ENCODE measurements around the gene ANKRD31. TPM values are rescaled to one million over a fixed set of nuclear protein-coding genes. Genes with fewer than 3 reads are reported as not detected.

The ANKRD31 gene
- total RNA-seq, 4 donors from 2014 or later = under 0.01 to 0.11 (median 0.03) TPM

GRCh38 chr5:75243100-75243499 lies 6.4 kb upstream of the ANKRD31 start:
- Histone ChIP-seq H3K4me3 (no peak overlapping the region), H3K27me3 (peaks cover 0 to 4% (median 0%) of the 10 kb centered on the region in 4 donors), H3K9me3 (no peaks in the 10 kb centered on the region), H3K27ac (replicated peaks in 1 of 4) (no peak overlapping the region), H3K36me3 (no peaks in the 10 kb centered on the region), H3K4me1 (no peaks in the 10 kb centered on the region)
- DNase-seq (ENCODE audit: extremely low spot score) = no peak
- no peak for TF ChIP-seq POLR2A (IDR thresholded peaks at IDR 0.05; ENCODE audit: low read depth)
- TF ChIP-seq POLR2AphosphoS5 (IDR thresholded peaks at IDR 0.05) = no peak
- no peak for TF ChIP-seq CTCF (IDR thresholded peaks at IDR 0.05)
- TF ChIP-seq EP300 (IDR thresholded peaks at IDR 0.05) = no peak
- WGBS = 83% methylated on average over 1 of the region's 1 CpG
- intact Hi-C loops (cut with DNase I) = no loop called here

- no peaks in the 10 kb centered on the region for H3K27me3 ChIP-seq
- no peak for DNase-seq (ENCODE audit: extremely low spot score)
- intact Hi-C loops (cut with DNase I) = no loop called here
- H3K4me3 ChIP-seq = no peak overlapping the region
- H3K27ac ChIP-seq (replicated peaks in 1 of 4) = no peak overlapping the region
- H3K4me1 ChIP-seq = peaks cover 0 to 6% (median 5%) of the 10 kb centered on the region in 4 donors
- 86% methylated on average over 2 of the region's 2 CpGs for WGBS
- TF ChIP-seq POLR2A (IDR thresholded peaks at IDR 0.05; ENCODE audit: low read depth) (no peak), POLR2AphosphoS5 (IDR thresholded peaks at IDR 0.05) (no peak), EP300 (IDR thresholded peaks at IDR 0.05) (no peak), CTCF (IDR thresholded peaks at IDR 0.05) (no peak)
- no peaks in the 10 kb centered on the region for H3K36me3 ChIP-seq
- H3K9me3 ChIP-seq = no peaks in the 10 kb centered on the region
Observed at GRCh38 chr5:75242067-75242466, 5.4 kb upstream of the ANKRD31 start.

GRCh38 chr5:75239681-75240080 lies 3.0 kb upstream of the ANKRD31 start:
- intact Hi-C loops (cut with DNase I) = loop anchor here (5.0 to 10.0 kb wide), 2 partner anchors 187 to 445 kb away; partner anchors contain the start of gene GCNT4
- 89% methylated on average over 2 of the region's 2 CpGs for WGBS
- no peak for TF ChIP-seq CTCF (IDR thresholded peaks at IDR 0.05)
- no peak for TF ChIP-seq EP300 (IDR thresholded peaks at IDR 0.05)
- TF ChIP-seq POLR2AphosphoS5 (IDR thresholded peaks at IDR 0.05) = no peak
- no peak for TF ChIP-seq POLR2A (IDR thresholded peaks at IDR 0.05; ENCODE audit: low read depth)
- Histone ChIP-seq H3K4me3 (no peak overlapping the region), H3K27me3 (no peaks in the 10 kb centered on the region), H3K9me3 (no peaks in the 10 kb centered on the region), H3K27ac (replicated peaks in 1 of 4) (no peak overlapping the region), H3K4me1 (peaks cover 3 to 16% (median 12%) of the 10 kb centered on the region in 4 donors), H3K36me3 (no peaks in the 10 kb centered on the region)
- no peak for DNase-seq (ENCODE audit: extremely low spot score)

- Histone ChIP-seq H3K27ac (replicated peaks in 1 of 4) (no peak overlapping the region), H3K36me3 (no peaks in the 10 kb centered on the region), H3K27me3 (no peaks in the 10 kb centered on the region), H3K9me3 (no peaks in the 10 kb centered on the region), H3K4me3 (no peak overlapping the region), H3K4me1 (peaks cover 3 to 16% (median 12%) of the 10 kb centered on the region in 4 donors)
- intact Hi-C loops (cut with DNase I) = loop anchor here (2.0 to 10.0 kb wide), 3 partner anchors 101 to 449 kb away; partner anchors contain the start of genes GCNT4 and HMGCR
- WGBS = 89% methylated on average over 4 of the region's 4 CpGs
- TF ChIP-seq CTCF (IDR thresholded peaks at IDR 0.05) = no peak
- no peak for TF ChIP-seq EP300 (IDR thresholded peaks at IDR 0.05)
- no peak for TF ChIP-seq POLR2A (IDR thresholded peaks at IDR 0.05; ENCODE audit: low read depth)
- TF ChIP-seq POLR2AphosphoS5 (IDR thresholded peaks at IDR 0.05) = no peak
- DNase-seq (ENCODE audit: extremely low spot score) = no peak
Observed at GRCh38 chr5:75235711-75236110, 967 bp downstream of the ANKRD31 start.

- DNase-seq (ENCODE audit: extremely low spot score) = no peak
- intact Hi-C loops (cut with DNase I) = loop anchor here (10.0 kb wide), 1 partner anchor 451 kb away; no protein-coding TSS in a partner anchor
- no peaks in the 10 kb centered on the region for H3K9me3 ChIP-seq
- no peak overlapping the region for H3K27ac ChIP-seq (replicated peaks in 1 of 4)
- H3K4me3 ChIP-seq = no peak overlapping the region
- no peak for TF ChIP-seq CTCF (IDR thresholded peaks at IDR 0.05)
- no peak for TF ChIP-seq POLR2AphosphoS5 (IDR thresholded peaks at IDR 0.05)
- TF ChIP-seq POLR2A (IDR thresholded peaks at IDR 0.05; ENCODE audit: low read depth) = no peak
- no peak for TF ChIP-seq EP300 (IDR thresholded peaks at IDR 0.05)
- no peaks in the 10 kb centered on the region for H3K36me3 ChIP-seq
- peaks cover 3 to 16% (median 12%) of the 10 kb centered on the region in 4 donors for H3K4me1 ChIP-seq
- H3K27me3 ChIP-seq = no peaks in the 10 kb centered on the region
Observed at GRCh38 chr5:75234251-75234650, 2.4 kb downstream of the ANKRD31 start.

All from esophagus muscularis mucosa (tissue), 4 donors.